Spleen (tissue), 11 donors: ENCODE results near the gene HLA-F. TPM values are rescaled to one million over a fixed set of nuclear protein-coding genes. Genes with fewer than 3 reads are reported as not detected.

ENCODE experiments used
- DNase-seq: peaks from one replicate; pipeline ENCODE4 v3.0.0-alpha.2; 2020
- H3K27ac ChIP-seq, 8 donors: fragments of 200-600 bp; sonication (generic) in 7 of 8; 1 replicate in 4 of 8; 2 replicates in 4 of 8; pipeline versions ENCODE4 v1.5.0 to v1.8.0; 2016 to 2021; ENCODE audit warnings: inconsistent platforms in 4 of 8, mild to moderate bottlenecking in 4 of 8, moderate library complexity in 1 of 8
- H3K27me3 ChIP-seq, 7 donors: fragments of 200-600 bp; sonication (generic) in 6 of 7; replicated peaks in 1 of 7; 1 replicate in 4 of 7; 2 replicates in 3 of 7; pipeline versions ENCODE4 v1.5.0 to v1.8.0; 2016 to 2021; ENCODE audit warnings: inconsistent platforms in 3 of 7, mild to moderate bottlenecking in 1 of 7
- H3K36me3 ChIP-seq, 6 donors: fragments of 200-600 bp; sonication (generic) in 5 of 6; 1 replicate in 4 of 6; 2 replicates in 2 of 6; pipeline versions ENCODE4 v1.5.0 to v1.8.0; 2016 to 2021; ENCODE audit warnings: inconsistent platforms in 2 of 6
- H3K4me1 ChIP-seq, 6 donors: fragments of 200-600 bp; sonication (generic) in 5 of 6; 1 replicate in 3 of 6; 2 replicates in 3 of 6; pipeline versions ENCODE4 v1.5.0 to v1.8.0; 2016 to 2021; ENCODE audit warnings: inconsistent platforms in 3 of 6
- H3K4me3 ChIP-seq, 8 donors: fragments of 200-600 bp; sonication (generic) in 7 of 8; 1 replicate in 4 of 8; 2 replicates in 4 of 8; pipeline versions ENCODE4 v1.5.0 to v1.8.0; 2016 to 2021; ENCODE audit warnings: inconsistent platforms in 4 of 8, mild to moderate bottlenecking in 4 of 8, moderate library complexity in 2 of 8
- H3K9me3 ChIP-seq, 8 donors: fragments of 200-600 bp; sonication (generic) in 7 of 8; 1 replicate in 4 of 8; 2 replicates in 4 of 8; pipeline versions ENCODE4 v1.5.0 to v1.8.0; 2016 to 2021; ENCODE audit warnings: inconsistent platforms in 4 of 8
- CTCF ChIP-seq, 11 experiments: fragments of 200-600 bp in 7 of 11; fragments of 450-650 bp in 4 of 11; sonication (generic) in 4 of 11; IDR thresholded peaks in 8 of 11; conservative IDR thresholded peaks in 3 of 11; 1 replicate in 7 of 11; 2 replicates in 4 of 11; pipeline versions ENCODE4 v1.4.0 to v1.8.0; 2016 to 2021; ENCODE audit warnings: antibody characterized with exemption in 11 of 11, inconsistent platforms in 4 of 11, mild to moderate bottlenecking in 1 of 11
- POLR2A ChIP-seq, 3 donors: fragments of 450-650 bp; IDR thresholded peaks; one replicate each; pipeline ENCODE4 v1.5.1; 2017; ENCODE audit warnings: antibody characterized with exemption in 3 of 3, mild to moderate bottlenecking in 1 of 3
- POLR2AphosphoS5 ChIP-seq, 3 donors: sonication (generic); formaldehyde crosslinking; IDR thresholded peaks; one replicate each; pipeline ENCODE4 v1.5.1; 2017; ENCODE audit warnings: antibody characterized with exemption in 3 of 3
- WGBS, 5 donors: extraction: QIAGEN DNeasy Blood & Tissue Kit in 3 of 5; methylation state at CpG; one replicate each; pipeline versions ENCODE4 v1.1.5 to v1.1.7; 2013 to 2018; 5-methylcytosine and 5-hydroxymethylcytosine counted together
- intact Hi-C: fragments of 100-400 bp; cut with DNase I; formaldehyde crosslinking; loops from one replicate; pipeline ENCODE4 v1.15.0; 2023; ENCODE audit warnings: low total_unique reads
- polyA plus RNA-seq, 3 donors: library from polyadenylated mRNA; stranded (reverse); fragments of 200-250 nt; gene quantifications; one replicate each; pipeline ENCODE4 v1.2.1, GENCODE V29; 2013
- small RNA-seq, 4 donors: library from RNA; depleted of rRNA; stranded (forward); fragments of <200 nt; gene quantifications; one replicate each; pipeline ENCODE3, GENCODE V24; 2016
- total RNA-seq, 7 donors: library from RNA; depleted of rRNA in 3 of 7; stranded (reverse); fragments of >200 nt in 3 of 7; fragmentation: NEBNext Ultra II Directional in 4 of 7; extraction: Animal tissue kit (Norgen Biotek cat#: 25700) in 4 of 7; gene quantifications; one replicate each; pipeline versions ENCODE4 v1.1.0 to v1.2.1, GENCODE V29; 2016 to 2021
- donor health status: healthy with polysubstance abuse.
- donor health status: DM: no; HTN: no; CAD: no; lungs with moderate emphysema.
- donor health status: DM: no; HTN: no; CAD: no.
- donor health status: Bipolar disorder and iron deficiency.
- donor health status: healthy.
- donor health status: DM: no; HTN: no; CAD: no.
- donor health status: DM: yes; HTN: yes; CAD: no.

HLA-F gene
- total and polyA plus RNA-seq, 10 donors, result 402 to 663 (median 509) TPM

- intact Hi-C loops, result no loop called here
Measured at GRCh38 chr6:29769336-29769735, 46.1 kb downstream of the HLA-F start.

GRCh38 chr6:29770306-29770705 lies 47.1 kb downstream of the HLA-F start:
- peaks cover 0 to 5% (median 0%) of the 10 kb centered on the region in 7 donors for H3K27me3 ChIP-seq
- intact Hi-C loops, result no loop called here
- H3K4me1 ChIP-seq, result no peaks in the 10 kb centered on the region
- H3K4me3 ChIP-seq, result no peak overlapping the region
- H3K9me3 ChIP-seq, result no peaks in the 10 kb centered on the region
- no peaks in the 10 kb centered on the region for H3K36me3 ChIP-seq
- 70 to 95% (median 84%) methylated on average over 2 of the region's 2 CpGs for WGBS, 5 donors
- TF ChIP-seq CTCF (IDR thresholded peaks at IDR 0.05 in 8 of 11, conservative IDR thresholded peaks at IDR 0.05 in 3 of 11) (no peak), POLR2A (IDR thresholded peaks at IDR 0.05) (no peak), POLR2AphosphoS5 (IDR thresholded peaks at IDR 0.05) (no peak)
- no peak overlapping the region for H3K27ac ChIP-seq
- no peak for DNase-seq

More at GRCh38 chr6:29769336-29769735, 46.1 kb downstream of the HLA-F start:
- no peak for TF ChIP-seq CTCF (IDR thresholded peaks at IDR 0.05 in 8 of 11, conservative IDR thresholded peaks at IDR 0.05 in 3 of 11)
- no peak for TF ChIP-seq POLR2A (IDR thresholded peaks at IDR 0.05)
- H3K9me3 ChIP-seq, result no peaks in the 10 kb centered on the region
- H3K27ac ChIP-seq, result no peak overlapping the region
- no peak for DNase-seq
- 65 to 86% (median 75%) methylated on average over 3 of the region's 3 CpGs for WGBS, 5 donors
- H3K4me3 ChIP-seq, result no peak overlapping the region
- no peaks in the 10 kb centered on the region for H3K4me1 ChIP-seq
- no peaks in the 10 kb centered on the region for H3K36me3 ChIP-seq
- H3K27me3 ChIP-seq, result peaks cover 0 to 5% (median 0%) of the 10 kb centered on the region in 7 donors

- H3K9me3 ChIP-seq, result no peaks in the 10 kb centered on the region
- H3K36me3 ChIP-seq, result no peaks in the 10 kb centered on the region
- H3K4me1 ChIP-seq, result no peaks in the 10 kb centered on the region
- H3K27me3 ChIP-seq, result peaks cover 0 to 8% (median 0%) of the 10 kb centered on the region in 7 donors
- 61 to 99% (median 87%) methylated on average over 2 of the region's 2 CpGs for WGBS, 5 donors
- DNase-seq, result no peak
- H3K4me3 ChIP-seq, result no peak overlapping the region
- H3K27ac ChIP-seq, result no peak overlapping the region
- intact Hi-C loops, result no loop called here
- TF ChIP-seq POLR2A (IDR thresholded peaks at IDR 0.05) (no peak), POLR2AphosphoS5 (IDR thresholded peaks at IDR 0.05) (no peak), CTCF (IDR thresholded peaks at IDR 0.05 in 8 of 11, conservative IDR thresholded peaks at IDR 0.05 in 3 of 11) (no peak)
Measured at GRCh38 chr6:29776684-29777083, 53.5 kb downstream of the HLA-F start.

Small RNA genes lying within 50 kb of the gene (small RNA-seq; reads per million reads assigned to genes)
- gene AL645939.2 (0 reads per million in 4 donors), gene AL645939.3 (0 reads per million in 4 donors), gene AL645939.4 (0 reads per million in 4 donors), gene RF00019 (0 reads per million in 4 donors)

Other genes starting within 250 kb of the HLA-F start
- not detected for gene MAS1L, start 235.5 kb upstream of the HLA-F start, total RNA-seq
- gene MAS1L, start 235.5 kb upstream of the HLA-F start, polyA plus RNA-seq, result not detected
- 10 to 100 TPM; 10.8 to 64.3 (median 17.2) TPM for gene UBD, start 163.7 kb upstream of the HLA-F start, total RNA-seq
- gene UBD, start 163.7 kb upstream of the HLA-F start, polyA plus RNA-seq, result 100 to 1,000 TPM in 1 of 3 donors, 10 to 100 TPM in 2; 59.7 to 121 (median 62.1) TPM
- gene OR2H2, start 138.3 kb upstream of the HLA-F start, total RNA-seq, result not detected
- not detected for gene OR2H2, start 138.3 kb upstream of the HLA-F start, polyA plus RNA-seq
- 100 to 1,000 TPM in 1 of 7 donors, 10 to 100 TPM in 6; 52.8 to 122 (median 70.4) TPM for gene GABBR1, start 90.3 kb upstream of the HLA-F start, total RNA-seq
- gene GABBR1, start 90.3 kb upstream of the HLA-F start, polyA plus RNA-seq, result 10 to 100 TPM; 13.8 to 45.4 (median 39.1) TPM
- gene MOG, start 66.3 kb upstream of the HLA-F start, total RNA-seq, result not detected
- gene MOG, start 66.3 kb upstream of the HLA-F start, polyA plus RNA-seq, result not detected
- 1 to 10 TPM in 1 of 7 donors, under 1 TPM in 2, not detected in 4; 0.37 to 2.8 (median 0.55) TPM for gene ZFP57, start 42.3 kb upstream of the HLA-F start, total RNA-seq
- gene ZFP57, start 42.3 kb upstream of the HLA-F start, polyA plus RNA-seq, result 1 to 10 TPM in 1 of 3 donors, not detected in 2; 6.8 TPM
- 1 to 10 TPM in 5 of 7 donors, under 1 TPM in 1, not detected in 1; 0.86 to 9.6 (median 2.0) TPM for gene HLA-G, start 104.4 kb downstream of the HLA-F start, total RNA-seq
- under 1 TPM; 0.15 to 0.90 (median 0.46) TPM for gene HLA-G, start 104.4 kb downstream of the HLA-F start, polyA plus RNA-seq
- 1,000 to 10,000 TPM; 1,154 to 1,886 (median 1,537) TPM for gene HLA-A, start 219.1 kb downstream of the HLA-F start, total RNA-seq
- gene HLA-A, start 219.1 kb downstream of the HLA-F start, polyA plus RNA-seq, result 1,000 to 10,000 TPM; 1,280 to 1,749 (median 1,625) TPM